Activated CD4-positive, alpha-beta T cell treated with anti-CD3 and anti-CD28 coated beads, Interleukin-2, amount 10 ng/mL, durations not matched to agents 24 days and 14 days (primary cell): ENCODE results near the gene BICC1. TPM values are rescaled to one million over a fixed set of nuclear protein-coding genes. Genes with fewer than 3 reads are reported as not detected.

Experiments used
- DNase-seq: peaks from one replicate; pipeline ENCODE4 v3.0.0; 2022
- H3K27ac Mint-ChIP-seq: one replicate; pipeline ENCODE4 v1.8.0; 2022; ENCODE audit warnings: mild to moderate bottlenecking, mixed read lengths
- H3K27me3 Mint-ChIP-seq: one replicate; pipeline ENCODE4 v1.8.0; 2022; ENCODE audit warnings: mixed read lengths
- H3K36me3 Mint-ChIP-seq: one replicate; pipeline ENCODE4 v1.8.0; 2022; ENCODE audit warnings: low read depth, mild to moderate bottlenecking, mixed read lengths
- H3K4me1 Mint-ChIP-seq: one replicate; pipeline ENCODE4 v1.8.0; 2021; ENCODE audit warnings: mixed read lengths
- H3K4me3 Mint-ChIP-seq: one replicate; pipeline ENCODE4 v1.8.0; 2022; ENCODE audit warnings: mild to moderate bottlenecking, moderate library complexity, mixed read lengths
- H3K9me3 Mint-ChIP-seq: one replicate; pipeline ENCODE4 v1.8.0; 2021; ENCODE audit warnings: mixed read lengths
- intact Hi-C: fragments of 100-400 bp; cut with micrococcal nuclease; formaldehyde crosslinking; loops from one replicate; pipeline ENCODE4 v1.15.1; 2023
- total RNA-seq: library from RNA; stranded (reverse); gene quantifications from 2 replicates; pipeline ENCODE4 v1.2.3, GENCODE V29; 2022

Gene BICC1, protein sequence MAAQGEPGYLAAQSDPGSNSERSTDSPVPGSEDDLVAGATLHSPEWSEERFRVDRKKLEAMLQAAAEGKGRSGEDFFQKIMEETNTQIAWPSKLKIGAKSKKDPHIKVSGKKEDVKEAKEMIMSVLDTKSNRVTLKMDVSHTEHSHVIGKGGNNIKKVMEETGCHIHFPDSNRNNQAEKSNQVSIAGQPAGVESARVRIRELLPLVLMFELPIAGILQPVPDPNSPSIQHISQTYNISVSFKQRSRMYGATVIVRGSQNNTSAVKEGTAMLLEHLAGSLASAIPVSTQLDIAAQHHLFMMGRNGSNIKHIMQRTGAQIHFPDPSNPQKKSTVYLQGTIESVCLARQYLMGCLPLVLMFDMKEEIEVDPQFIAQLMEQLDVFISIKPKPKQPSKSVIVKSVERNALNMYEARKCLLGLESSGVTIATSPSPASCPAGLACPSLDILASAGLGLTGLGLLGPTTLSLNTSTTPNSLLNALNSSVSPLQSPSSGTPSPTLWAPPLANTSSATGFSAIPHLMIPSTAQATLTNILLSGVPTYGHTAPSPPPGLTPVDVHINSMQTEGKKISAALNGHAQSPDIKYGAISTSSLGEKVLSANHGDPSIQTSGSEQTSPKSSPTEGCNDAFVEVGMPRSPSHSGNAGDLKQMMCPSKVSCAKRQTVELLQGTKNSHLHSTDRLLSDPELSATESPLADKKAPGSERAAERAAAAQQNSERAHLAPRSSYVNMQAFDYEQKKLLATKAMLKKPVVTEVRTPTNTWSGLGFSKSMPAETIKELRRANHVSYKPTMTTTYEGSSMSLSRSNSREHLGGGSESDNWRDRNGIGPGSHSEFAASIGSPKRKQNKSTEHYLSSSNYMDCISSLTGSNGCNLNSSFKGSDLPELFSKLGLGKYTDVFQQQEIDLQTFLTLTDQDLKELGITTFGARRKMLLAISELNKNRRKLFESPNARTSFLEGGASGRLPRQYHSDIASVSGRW
- not detected in 2 replicates for total RNA-seq

DNA sequence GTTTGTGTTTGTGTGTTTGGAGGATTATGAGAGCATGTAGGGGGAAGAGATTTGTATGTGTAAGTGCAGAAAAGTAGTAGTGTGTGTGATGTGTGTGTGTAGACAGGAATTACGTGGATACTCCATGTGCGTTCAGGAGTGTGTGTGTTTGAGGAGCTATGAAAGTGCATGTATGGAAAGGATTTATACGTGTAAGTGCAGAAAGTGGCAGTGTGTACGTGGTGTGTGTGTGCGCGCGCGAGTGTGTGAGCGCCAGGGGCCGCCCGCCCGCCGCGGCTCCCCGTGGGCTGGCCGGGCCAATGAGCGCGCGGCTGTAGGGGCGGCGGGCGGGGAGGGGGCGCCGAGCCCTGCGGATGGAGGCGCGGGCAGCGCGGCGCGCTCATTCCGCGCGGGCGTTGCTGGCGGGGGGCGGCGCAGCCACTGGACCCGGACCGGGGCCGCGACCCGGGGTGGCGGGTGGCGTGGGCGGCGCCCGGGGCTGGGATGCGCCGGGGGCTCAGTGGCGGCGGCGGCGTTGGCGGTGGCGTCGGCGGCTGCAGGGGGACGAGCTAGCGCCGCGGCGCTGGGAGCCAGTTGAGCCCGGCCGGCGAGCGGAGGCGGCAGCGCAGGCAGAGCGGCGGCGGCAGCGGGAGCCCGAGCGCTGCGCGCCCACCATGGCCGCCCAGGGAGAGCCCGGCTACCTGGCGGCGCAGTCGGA, at the start of gene BICC1:
BICC1 (plus strand) TSS at position 382 of the 697 bp plus-strand sequence; CDS start at position 654, 272 bp downstream.
- H3K36me3 Mint-ChIP-seq: peaks cover 2% of the 10 kb centered on the region
- no peaks in the 10 kb centered on the region for H3K9me3 Mint-ChIP-seq
- no peak within 1 kb of the TSS for H3K27ac Mint-ChIP-seq
- peaks cover 3% of the 10 kb centered on the region for H3K4me1 Mint-ChIP-seq
- peak; percentile 53 for DNase-seq
- peak within 1 kb of the TSS; percentile 61 for H3K4me3 Mint-ChIP-seq
- intact Hi-C loops: loop anchor here (10.0 kb wide), 1 partner anchor 218 kb away; no protein-coding TSS in a partner anchor
- peaks cover 42% of the 10 kb centered on the region for H3K27me3 Mint-ChIP-seq

DNA sequence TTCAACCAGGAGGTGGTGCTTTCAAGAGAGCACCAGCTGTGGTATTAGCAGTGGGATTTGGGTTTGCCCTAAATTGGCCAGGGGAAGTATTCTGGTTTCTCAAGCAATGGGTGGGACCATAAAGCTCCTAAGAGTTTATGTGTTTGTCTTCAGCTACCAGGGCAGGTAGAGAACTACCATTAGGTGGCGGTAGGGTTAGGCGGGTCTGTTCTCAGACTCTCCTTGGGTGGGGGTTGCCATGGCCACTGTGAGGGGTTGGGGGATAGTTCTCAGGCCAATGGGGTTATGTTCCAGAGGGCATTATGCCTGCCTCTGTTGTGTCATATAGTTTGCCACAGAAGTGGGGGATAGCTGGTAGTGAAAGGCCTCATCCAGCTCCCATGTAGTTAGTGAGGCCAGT, 47.7 kb upstream of the BICC1 start:
- H3K27ac Mint-ChIP-seq: no peak overlapping the region
- no peaks in the 10 kb centered on the region for H3K36me3 Mint-ChIP-seq
- H3K4me1 Mint-ChIP-seq: no peaks in the 10 kb centered on the region
- intact Hi-C loops: no loop called here
- no peaks in the 10 kb centered on the region for H3K27me3 Mint-ChIP-seq
- no peak overlapping the region for H3K4me3 Mint-ChIP-seq
- DNase-seq: no peak
- peaks cover 4% of the 10 kb centered on the region for H3K9me3 Mint-ChIP-seq

DNA sequence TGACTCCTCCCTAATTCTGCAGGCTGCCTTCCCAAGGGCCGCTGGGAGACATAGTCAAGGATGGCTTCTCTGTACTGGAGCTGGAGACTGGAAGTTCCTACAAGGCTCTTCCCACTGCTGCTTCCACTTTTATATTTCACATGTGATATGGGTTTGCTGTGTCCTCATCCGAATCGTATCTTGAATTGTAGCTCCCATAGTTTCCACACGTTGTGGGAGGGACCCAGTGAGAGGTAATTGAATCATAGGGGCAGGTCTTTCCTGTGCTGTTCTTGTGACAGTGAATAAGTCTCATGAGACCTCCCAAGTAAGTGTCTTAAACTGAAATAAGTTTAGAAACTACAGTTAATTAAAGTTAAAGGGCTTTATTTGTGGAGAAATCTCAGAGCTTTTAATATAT, 47.0 kb upstream of the BICC1 start:
- DNase-seq: no peak
- H3K9me3 Mint-ChIP-seq: peaks cover 4% of the 10 kb centered on the region
- H3K4me1 Mint-ChIP-seq: no peaks in the 10 kb centered on the region
- no peak overlapping the region for H3K27ac Mint-ChIP-seq
- H3K36me3 Mint-ChIP-seq: no peaks in the 10 kb centered on the region
- H3K4me3 Mint-ChIP-seq: no peak overlapping the region
- H3K27me3 Mint-ChIP-seq: no peaks in the 10 kb centered on the region
- intact Hi-C loops: no loop called here

DNA sequence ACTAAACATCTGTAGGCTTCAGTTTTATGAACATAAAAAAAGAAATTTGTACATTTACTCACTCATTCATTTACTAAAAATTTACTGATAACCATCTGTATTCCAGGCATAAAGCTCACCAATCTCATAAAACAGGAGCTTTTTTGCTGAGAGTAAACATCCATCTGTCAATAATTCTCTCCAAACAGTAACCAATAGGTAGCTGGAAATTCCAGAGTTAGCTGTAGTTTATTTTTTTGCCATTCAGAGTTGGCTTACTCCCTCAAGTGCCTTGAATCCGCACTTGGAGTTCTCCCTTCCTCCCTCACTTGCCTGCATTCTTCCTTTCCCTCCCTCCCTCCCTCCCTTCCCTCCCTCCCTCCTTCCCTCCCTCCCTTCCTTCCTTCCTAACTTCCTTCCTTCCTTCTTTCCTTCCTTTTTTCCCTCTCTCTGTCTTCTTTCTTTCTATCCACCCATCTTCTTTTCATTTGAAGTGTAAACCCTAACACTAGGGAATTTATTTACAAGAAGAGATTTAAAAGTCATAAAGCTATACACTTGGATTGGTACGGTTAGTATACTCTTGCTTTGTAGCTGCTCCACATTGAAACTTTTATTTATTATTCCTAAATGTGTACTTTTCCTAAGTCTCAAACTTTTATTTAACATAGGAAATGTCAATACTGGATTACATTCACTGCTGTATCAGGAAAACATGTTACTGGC, 44.6 kb upstream of the BICC1 start:
- DNase-seq: no peak
- no peaks in the 10 kb centered on the region for H3K4me1 Mint-ChIP-seq
- intact Hi-C loops: no loop called here
- H3K27me3 Mint-ChIP-seq: peaks cover 10% of the 10 kb centered on the region
- H3K36me3 Mint-ChIP-seq: no peaks in the 10 kb centered on the region
- no peak overlapping the region for H3K27ac Mint-ChIP-seq
- H3K9me3 Mint-ChIP-seq: peaks cover under 1% of the 10 kb centered on the region
- H3K4me3 Mint-ChIP-seq: no peak overlapping the region

DNA sequence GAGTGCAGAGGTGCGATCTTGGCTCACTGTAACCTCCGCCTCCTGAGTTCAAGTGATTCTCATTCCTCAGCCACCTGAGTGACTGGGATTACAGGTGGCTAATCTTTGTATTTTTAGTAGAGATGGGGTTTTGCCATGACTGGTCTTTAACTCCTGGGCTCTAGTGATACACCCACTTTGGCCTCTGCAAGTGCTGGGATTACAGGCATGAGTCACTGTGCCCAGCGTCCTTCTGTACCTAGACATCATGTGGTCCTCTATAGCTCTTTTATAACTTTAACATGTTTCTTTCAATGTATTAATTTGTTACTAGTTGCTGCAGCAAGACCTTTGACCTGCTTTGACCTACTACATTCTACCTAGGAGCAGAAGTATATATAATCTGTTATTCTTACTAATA, 38.7 kb upstream of the BICC1 start:
- Mint-ChIP-seq H3K4me3 (no peak overlapping the region), H3K27me3 (peaks cover 12% of the 10 kb centered on the region), H3K27ac (no peak overlapping the region), H3K36me3 (no peaks in the 10 kb centered on the region), H3K9me3 (no peaks in the 10 kb centered on the region), H3K4me1 (peaks cover 2% of the 10 kb centered on the region)
- intact Hi-C loops: no loop called here
- DNase-seq: no peak

DNA sequence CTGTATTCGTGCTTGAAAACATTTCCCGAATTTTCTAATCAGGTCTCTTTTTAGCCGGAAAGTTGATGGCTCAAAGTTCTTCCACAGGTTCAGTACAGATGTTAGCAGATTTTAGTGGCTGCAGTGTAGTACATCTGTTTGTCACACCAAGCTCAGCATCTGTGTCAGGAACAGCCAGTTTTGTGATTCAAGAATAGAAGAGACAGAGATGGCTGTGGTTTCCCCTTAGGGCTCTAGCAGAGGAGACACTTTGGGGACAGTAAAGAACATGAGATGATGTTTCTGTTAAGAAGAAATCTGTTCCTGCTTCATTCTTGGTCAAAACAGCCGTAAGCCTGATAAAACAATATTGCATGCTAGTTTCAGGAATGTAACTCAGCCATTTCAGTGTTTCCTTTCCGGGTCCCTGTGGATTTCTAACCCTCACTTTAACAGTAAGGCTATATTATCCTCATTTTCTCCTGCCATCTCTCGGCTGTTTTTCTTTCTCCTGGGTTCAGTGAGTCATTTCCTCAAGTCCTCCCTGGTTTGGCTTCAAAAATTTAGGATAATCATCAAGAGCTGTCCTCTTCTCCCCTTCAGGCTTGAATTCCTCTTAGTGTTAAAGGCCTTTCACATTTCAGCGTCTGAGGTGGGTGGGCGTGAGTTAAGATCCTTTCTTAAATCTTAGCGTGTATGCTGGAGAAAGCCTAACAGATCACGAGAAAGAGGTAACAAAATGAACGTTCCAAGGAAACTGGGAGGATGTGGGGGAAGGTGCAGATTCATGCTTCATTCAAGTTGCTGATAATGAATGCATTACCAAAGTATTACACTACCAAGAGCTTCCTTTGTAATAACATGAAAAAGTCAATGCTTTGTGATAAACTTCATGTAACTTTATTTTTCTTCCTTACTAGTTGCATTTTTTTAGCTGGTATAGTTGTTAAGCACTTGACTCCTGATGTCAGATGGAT, 37.1 kb upstream of the BICC1 start:
- DNase-seq: no peak
- Mint-ChIP-seq H3K4me3 (no peak overlapping the region), H3K27ac (no peak overlapping the region), H3K4me1 (peaks cover 2% of the 10 kb centered on the region), H3K9me3 (no peaks in the 10 kb centered on the region), H3K36me3 (no peaks in the 10 kb centered on the region), H3K27me3 (peaks cover 12% of the 10 kb centered on the region)
- intact Hi-C loops: no loop called here

DNA sequence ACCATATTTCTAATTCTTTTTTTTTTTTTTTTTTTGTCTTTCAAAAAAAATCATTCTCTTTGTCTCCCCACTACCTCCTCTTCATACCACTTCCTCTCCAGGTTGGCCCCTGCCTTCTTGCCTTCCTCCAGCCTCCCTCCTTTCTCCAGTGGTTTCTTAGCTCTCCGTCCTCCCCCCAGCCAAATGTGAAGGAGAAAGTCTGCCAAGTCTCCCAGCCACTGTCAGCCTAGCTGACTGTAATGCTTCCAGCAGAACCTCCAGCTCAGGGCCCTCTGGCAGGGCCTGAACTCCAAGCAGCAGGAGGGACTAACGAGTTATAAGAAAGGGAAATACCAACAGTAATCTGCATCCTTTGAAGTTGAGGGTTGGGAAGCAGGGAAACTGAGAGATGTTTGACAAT, 35.5 kb upstream of the BICC1 start:
- intact Hi-C loops: no loop called here
- Mint-ChIP-seq H3K27ac (no peak overlapping the region), H3K4me1 (peaks cover 2% of the 10 kb centered on the region), H3K36me3 (no peaks in the 10 kb centered on the region), H3K4me3 (no peak overlapping the region), H3K9me3 (no peaks in the 10 kb centered on the region), H3K27me3 (peaks cover 6% of the 10 kb centered on the region)
- DNase-seq: no peak

DNA sequence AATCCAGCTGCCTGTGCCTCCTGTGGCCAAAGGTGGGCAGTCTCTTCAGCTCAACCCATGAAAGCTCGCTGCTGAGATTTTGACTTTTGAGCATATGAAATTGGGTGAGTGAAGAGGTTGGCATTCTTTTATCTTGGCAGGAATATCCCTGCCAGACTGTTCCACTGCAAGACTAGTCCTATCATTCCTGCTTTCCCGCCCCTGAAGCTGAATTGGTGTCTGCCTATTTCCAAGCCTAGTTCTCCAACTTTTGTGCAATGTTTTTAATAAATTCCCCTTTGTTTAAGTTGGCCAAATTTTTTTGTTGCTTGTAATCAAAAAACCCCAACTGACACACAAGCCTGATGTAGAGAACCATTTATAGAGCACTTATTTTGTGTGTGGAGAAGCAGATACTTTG, 34.8 kb upstream of the BICC1 start:
- Mint-ChIP-seq H3K27ac (no peak overlapping the region), H3K4me1 (peaks cover 2% of the 10 kb centered on the region), H3K4me3 (no peak overlapping the region), H3K36me3 (no peaks in the 10 kb centered on the region), H3K9me3 (no peaks in the 10 kb centered on the region), H3K27me3 (peaks cover 4% of the 10 kb centered on the region)
- intact Hi-C loops: no loop called here
- no peak for DNase-seq

DNA sequence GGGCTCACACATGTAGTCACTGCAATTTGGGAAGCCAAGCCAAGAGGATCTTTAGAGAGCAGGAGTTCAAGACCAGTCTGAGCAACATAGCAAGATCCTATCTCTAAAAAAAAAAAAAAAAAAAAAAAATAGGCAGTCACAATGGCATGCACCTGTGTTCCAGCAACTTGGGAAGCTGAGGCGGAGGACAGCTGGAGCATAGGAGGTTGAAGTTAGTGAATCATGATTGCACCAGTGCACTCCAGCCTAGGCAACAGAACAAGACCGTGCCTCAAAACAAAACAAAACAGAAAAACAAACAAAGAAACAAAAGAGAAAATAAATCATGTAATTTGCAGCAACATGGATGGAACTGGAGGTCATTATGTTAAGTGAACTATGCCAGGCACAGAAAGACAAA, 33.6 kb upstream of the BICC1 start:
- no peak overlapping the region for H3K27ac Mint-ChIP-seq
- no peaks in the 10 kb centered on the region for H3K9me3 Mint-ChIP-seq
- H3K36me3 Mint-ChIP-seq: no peaks in the 10 kb centered on the region
- DNase-seq: no peak
- intact Hi-C loops: no loop called here
- H3K4me3 Mint-ChIP-seq: no peak overlapping the region
- H3K27me3 Mint-ChIP-seq: peaks cover 2% of the 10 kb centered on the region
- H3K4me1 Mint-ChIP-seq: peaks cover 2% of the 10 kb centered on the region

DNA sequence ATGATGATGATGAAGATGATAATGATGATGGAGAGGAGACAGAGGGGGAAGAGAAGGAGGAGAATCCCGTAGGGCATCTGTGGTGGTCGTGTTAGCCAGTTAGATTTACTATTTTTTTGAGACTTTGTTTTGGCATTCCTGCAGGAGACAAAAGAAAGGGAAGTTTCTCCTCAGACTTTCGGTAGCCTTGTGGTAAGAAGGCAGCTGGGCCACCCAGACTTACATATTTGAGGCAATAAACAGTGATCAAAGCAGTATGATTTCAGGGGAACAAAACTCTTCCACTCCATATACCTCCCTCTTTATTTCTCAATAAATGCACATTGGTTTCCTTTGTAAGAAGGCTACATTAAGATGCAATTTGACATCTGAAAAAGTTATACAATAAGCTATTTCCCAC, 32.4 kb upstream of the BICC1 start:
- DNase-seq: no peak
- peaks cover 2% of the 10 kb centered on the region for H3K27me3 Mint-ChIP-seq
- H3K9me3 Mint-ChIP-seq: no peaks in the 10 kb centered on the region
- no peaks in the 10 kb centered on the region for H3K36me3 Mint-ChIP-seq
- no peak overlapping the region for H3K4me3 Mint-ChIP-seq
- intact Hi-C loops: no loop called here
- H3K27ac Mint-ChIP-seq: no peak overlapping the region
- H3K4me1 Mint-ChIP-seq: peaks cover 2% of the 10 kb centered on the region

DNA sequence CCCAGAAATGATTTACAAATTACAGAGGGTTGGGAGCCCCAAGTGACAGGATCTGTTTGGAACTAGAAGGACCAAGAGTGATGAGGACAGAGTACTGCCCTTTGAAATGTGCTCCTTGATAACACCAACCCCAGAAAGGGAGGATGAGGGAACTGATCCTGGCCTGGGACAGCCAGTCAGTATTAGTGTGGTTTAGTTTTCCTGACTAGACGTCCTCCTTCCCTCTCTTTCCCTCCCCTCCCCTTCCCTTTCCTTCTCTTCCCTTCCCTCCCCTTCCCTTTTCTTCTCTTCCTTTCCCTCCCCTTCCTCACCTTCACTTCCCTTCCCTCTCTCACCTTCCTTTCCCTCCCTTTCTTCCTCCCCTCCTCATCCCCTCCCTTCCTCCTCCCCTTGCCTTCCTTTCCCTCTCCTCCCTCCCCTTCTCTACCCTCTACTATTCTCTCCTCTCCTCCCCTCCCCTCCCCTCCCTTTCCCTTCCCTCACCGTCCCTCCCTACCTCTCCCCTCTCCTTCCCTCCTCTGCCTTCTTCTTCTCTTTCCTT, 31.0 kb upstream of the BICC1 start:
- DNase-seq: no peak
- Mint-ChIP-seq H3K36me3 (no peaks in the 10 kb centered on the region), H3K27me3 (peaks cover 2% of the 10 kb centered on the region), H3K4me1 (peaks cover 2% of the 10 kb centered on the region), H3K27ac (no peak overlapping the region), H3K4me3 (no peak overlapping the region), H3K9me3 (no peaks in the 10 kb centered on the region)
- intact Hi-C loops: no loop called here

DNA sequence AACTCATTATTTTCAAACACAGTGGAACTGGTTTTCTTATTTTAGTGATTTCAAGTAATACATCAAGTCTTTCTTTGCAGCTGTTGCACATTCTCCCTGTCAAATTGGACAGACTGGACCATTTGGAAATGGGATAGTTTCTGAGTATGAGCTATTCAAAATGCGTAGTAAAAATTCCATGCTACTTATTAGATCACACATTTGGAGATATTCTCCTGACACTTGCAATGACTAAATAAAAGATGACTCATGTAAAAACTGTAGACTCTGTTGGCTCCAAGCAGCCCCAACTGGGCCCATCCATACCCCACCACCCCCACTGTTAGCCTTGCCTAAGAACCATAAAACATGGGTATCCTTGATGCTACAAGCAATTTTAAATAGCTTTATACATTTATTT, 25.9 kb upstream of the BICC1 start:
- DNase-seq: no peak
- intact Hi-C loops: no loop called here
- Mint-ChIP-seq H3K36me3 (no peaks in the 10 kb centered on the region), H3K27ac (no peak overlapping the region), H3K4me3 (no peak overlapping the region), H3K4me1 (no peaks in the 10 kb centered on the region), H3K27me3 (peaks cover 4% of the 10 kb centered on the region), H3K9me3 (no peaks in the 10 kb centered on the region)
